ENCODE data around the gene PEX5L. TPM values are rescaled to one million over a fixed set of nuclear protein-coding genes. Genes with fewer than 3 reads are reported as not detected.
A peak's percentile ranks its signal among the peaks of the same experiment; 100 is the strongest.

Gene PEX5L
- total and polyA plus RNA-seq, 2 donors (not counting 1 experiment from before 2014, with no cell fraction given), result not detected

- H3K79me2 ChIP-seq (ENCODE audit: control insufficient read depth, insufficient read depth, low read length), result no peaks in the 10 kb centered on the region
- no peak overlapping the region for H3K4me3 ChIP-seq (ENCODE audit: control extremely low read depth in 1 of 5, extremely low read depth in 1 of 5, insufficient read depth in 1 of 5, low read depth in 2 of 5, low read length in 4 of 5)
- no peaks in the 10 kb centered on the region for H4K20me1 ChIP-seq (ENCODE audit: control insufficient read depth, insufficient read depth, low read length, poor library complexity, severe bottlenecking)
- Mint-ChIP-seq H3K27ac (no peak overlapping the region), H3K4me1 (peaks cover 18% of the 10 kb centered on the region), H3K4me3 (no peak overlapping the region), H3K9me3 (ENCODE audit: insufficient read depth) (no peaks in the 10 kb centered on the region), H3K27me3 (peaks cover 37% of the 10 kb centered on the region)
- no peaks in the 10 kb centered on the region for H3K36me3 ChIP-seq (replicated peaks in 1 of 2; ENCODE audit: control extremely low read depth in 1 of 2, control insufficient read depth in 1 of 2, extremely low read depth in 1 of 2, insufficient read depth in 2 of 2, low read length in 1 of 2)
- ATAC-seq (ENCODE audit: low read depth) (no peak), DNase-seq (no peak)
- H3K4me2 ChIP-seq (replicated peaks; ENCODE audit: low read depth, low read length, poor library complexity, severe bottlenecking), result no peak overlapping the region
- ChIA-PET CTCF (no interaction called here), POLR2A (no interaction called here)
- H3K27me3 ChIP-seq (replicated peaks in 1 of 4; ENCODE audit: control extremely low read depth in 1 of 4, control insufficient read depth in 3 of 4, insufficient read depth in 4 of 4, low read length in 3 of 4), result peaks cover 0 to 11% (median 7%) of the 10 kb centered on the region in 4 experiments
- TF ChIP-seq CTCF (IDR thresholded peaks at IDR 0.05), result no peak
- TF ChIP-seq EZH2 (IDR thresholded peaks at IDR 0.05; ENCODE audit: borderline replicate concordance, insufficient read depth, low read depth, low read length, poor library complexity, severe bottlenecking), result no peak
- peaks cover 10 to 25% of the 10 kb centered on the region in 2 donors for H3K4me1 ChIP-seq (ENCODE audit: control insufficient read depth in 2 of 2, insufficient read depth in 2 of 2, low read length in 2 of 2)
- intact Hi-C loops (cut with micrococcal nuclease), result no loop called here
- H3K9ac ChIP-seq (ENCODE audit: low read length), result no peak overlapping the region
- H3K27ac ChIP-seq (ENCODE audit: low read length in 2 of 2), result no peak overlapping the region
- H3K9me3 ChIP-seq (ENCODE audit: control extremely low read depth in 1 of 3, control insufficient read depth in 2 of 3, insufficient read depth in 1 of 3, low read length in 2 of 3), result peaks cover 0 to 4% (median 1%) of the 10 kb centered on the region in 3 donors
- no peak overlapping the region for H2AFZ ChIP-seq (ENCODE audit: insufficient read depth, low read depth, low read length, poor library complexity, severe bottlenecking)
- WGBS (ENCODE audit: insufficient coverage), result 70% methylated on average over 1 of the region's 2 CpGs
Measured at GRCh38 chr3:179957264-179957845, 79.4 kb downstream of the PEX5L start.

GRCh38 chr3:179956416-179956830, 80.3 kb downstream of the PEX5L start:
- Histone ChIP-seq H3K36me3 (replicated peaks in 1 of 2; ENCODE audit: control extremely low read depth in 1 of 2, control insufficient read depth in 1 of 2, extremely low read depth in 1 of 2, insufficient read depth in 2 of 2, low read length in 1 of 2) (no peaks in the 10 kb centered on the region), H2AFZ (ENCODE audit: insufficient read depth, low read depth, low read length, poor library complexity, severe bottlenecking) (no peak overlapping the region), H3K4me2 (replicated peaks; ENCODE audit: low read depth, low read length, poor library complexity, severe bottlenecking) (peak overlapping the region; percentile 7), H3K9ac (ENCODE audit: low read length) (no peak overlapping the region), H3K79me2 (ENCODE audit: control insufficient read depth, insufficient read depth, low read length) (no peaks in the 10 kb centered on the region), H4K20me1 (ENCODE audit: control insufficient read depth, insufficient read depth, low read length, poor library complexity, severe bottlenecking) (no peaks in the 10 kb centered on the region), H3K27ac (ENCODE audit: low read length in 2 of 2) (no peak overlapping the region), H3K9me3 (ENCODE audit: control extremely low read depth in 1 of 3, control insufficient read depth in 2 of 3, insufficient read depth in 1 of 3, low read length in 2 of 3) (peaks cover 0 to 4% (median 2%) of the 10 kb centered on the region in 3 donors), H3K27me3 (replicated peaks in 1 of 4; ENCODE audit: control extremely low read depth in 1 of 4, control insufficient read depth in 3 of 4, insufficient read depth in 4 of 4, low read length in 3 of 4) (peaks cover 0 to 11% (median 7%) of the 10 kb centered on the region in 4 experiments), H3K4me3 (ENCODE audit: control extremely low read depth in 1 of 5, extremely low read depth in 1 of 5, insufficient read depth in 1 of 5, low read depth in 2 of 5, low read length in 4 of 5) (no peak overlapping the region), H3K4me1 (ENCODE audit: control insufficient read depth in 2 of 2, insufficient read depth in 2 of 2, low read length in 2 of 2) (peaks cover 10 to 25% of the 10 kb centered on the region in 2 donors)
- ATAC-seq (ENCODE audit: low read depth) (no peak), DNase-seq (peak; percentile 24)
- ChIA-PET CTCF (no interaction called here), POLR2A (no interaction called here)
- Mint-ChIP-seq H3K4me1 (peaks cover 17% of the 10 kb centered on the region), H3K27me3 (peaks cover 39% of the 10 kb centered on the region), H3K9me3 (ENCODE audit: insufficient read depth) (no peaks in the 10 kb centered on the region), H3K27ac (no peak overlapping the region), H3K4me3 (no peak overlapping the region)
- no peak for TF ChIP-seq CTCF (IDR thresholded peaks at IDR 0.05)
- TF ChIP-seq EZH2 (IDR thresholded peaks at IDR 0.05; ENCODE audit: borderline replicate concordance, insufficient read depth, low read depth, low read length, poor library complexity, severe bottlenecking), result no peak
- intact Hi-C loops (cut with micrococcal nuclease), result no loop called here
- no CpG with 5 or more reads among the region's 7 CpGs for WGBS (ENCODE audit: insufficient coverage)
